ENCODE data around the gene DARS1. TPM values are rescaled to one million over a fixed set of nuclear protein-coding genes. Genes with fewer than 3 reads are reported as not detected.

Gene DARS1
- total and polyA plus RNA-seq, 2 experiments from 2014 or later = 115 to 148 TPM

DNA sequence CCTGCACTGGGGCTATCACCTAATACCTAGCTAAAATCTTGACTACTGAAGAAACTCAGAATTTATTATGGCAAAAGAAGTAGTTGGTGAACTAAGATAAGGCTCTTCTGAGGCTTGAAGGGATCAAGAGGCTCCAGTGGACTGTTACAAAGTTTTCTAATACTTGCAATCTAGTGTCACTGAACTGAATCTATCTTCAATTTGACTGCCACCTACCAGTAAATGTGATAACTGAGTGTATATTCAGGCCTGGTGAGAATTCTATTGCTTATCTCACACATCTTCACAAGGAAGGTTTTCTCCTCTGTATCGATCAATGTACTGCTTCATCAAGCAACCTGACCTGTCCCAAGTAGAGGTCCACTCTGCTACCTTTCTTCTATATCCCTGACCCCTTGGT lies 40.8 kb downstream of the DARS1 start:
- Mint-ChIP-seq H3K4me3 (no peak overlapping the region), H3K9me3 (peaks cover 11% of the 10 kb centered on the region; the same call in 2 of the 3 replicates), H3K27ac (no peak overlapping the region), H3K4me1 (peaks cover 10% of the 10 kb centered on the region; the same call in 2 of the 3 replicates), H3K27me3 (ENCODE audit: insufficient read depth, low read depth, poor library complexity) (no peaks in the 10 kb centered on the region), H3K36me3 (ENCODE audit: low read depth) (peaks cover 27% of the 10 kb centered on the region)
- Histone ChIP-seq H3K9me2 (ENCODE audit: insufficient read depth) (no peaks in the 10 kb centered on the region), H3F3A (replicated peaks; ENCODE audit: low read depth) (no peaks in the 10 kb centered on the region), H3K4me3 (no peak overlapping the region), H3K27me3 (ENCODE audit: insufficient read depth) (no peaks in the 10 kb centered on the region), H3K79me2 (replicated peaks; ENCODE audit: insufficient read depth) (peaks cover 35% of the 10 kb centered on the region), H2AFZ (no peak overlapping the region), H3K4me1 (ENCODE audit: insufficient read depth) (no peaks in the 10 kb centered on the region; the same call in 1 of the 2 replicates), H3K27ac (ENCODE audit: low read depth) (no peak overlapping the region), H3K36me3 (ENCODE audit: insufficient read depth) (0 out of 2 replicates have a peak, but pooled peaks cover 4% of the 10 kb centered on the region), H4K20me1 (replicated peaks; ENCODE audit: insufficient read depth) (peaks cover 6% of the 10 kb centered on the region; the same call in 1 of the 2 replicates), H3K4me2 (no peak overlapping the region)
- ATAC-seq (no peak), DNase-seq (ENCODE audit: low spot score) (no peak)
- TF ChIP-seq EZH2 (IDR thresholded peaks at IDR 0.05; ENCODE audit: low read depth, unreplicated experiment) (no peak), EZH2phosphoT487 (IDR thresholded peaks at IDR 0.05; ENCODE audit: unreplicated experiment) (no peak), ZNF331 (CRISPR knock-in tag; IDR thresholded peaks at IDR 0.05; ENCODE audit: low read depth) (no peak)

DNA sequence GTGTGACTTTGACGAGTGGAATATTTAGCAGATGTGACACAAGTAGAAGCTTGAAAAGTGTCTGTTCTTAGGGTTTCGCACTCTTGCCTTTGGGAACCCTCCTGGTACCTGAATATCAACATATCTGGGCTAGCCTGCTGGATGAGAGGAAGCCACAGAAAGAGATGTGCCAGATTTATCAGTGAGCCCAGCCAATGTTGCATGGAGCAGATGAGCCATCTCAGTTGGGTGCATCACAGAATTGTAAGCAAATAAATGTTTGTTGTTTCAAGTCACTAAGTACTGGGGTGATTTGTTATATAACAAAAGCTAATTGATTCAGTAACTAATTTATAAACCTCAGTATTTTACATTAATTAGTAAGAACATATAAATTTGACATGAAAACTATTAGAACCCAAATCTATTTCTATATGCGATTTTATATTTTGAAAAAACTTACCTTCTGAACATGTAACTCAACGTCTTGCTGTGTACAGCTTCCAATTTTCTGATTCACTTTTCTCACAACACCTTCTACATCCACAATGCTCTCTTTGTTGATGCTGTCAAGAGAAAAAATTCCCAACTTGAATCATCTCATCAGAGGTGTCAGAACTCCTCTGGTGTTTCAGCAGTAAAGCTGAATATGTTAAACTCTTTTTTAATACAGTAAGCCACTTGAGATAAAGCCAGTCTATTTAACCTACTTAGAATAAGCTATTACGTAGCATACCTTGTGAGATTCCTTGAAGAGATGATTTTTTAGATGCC lies 42.3 kb downstream of the DARS1 start:
- Mint-ChIP-seq H3K36me3 (ENCODE audit: low read depth) (peaks cover 29% of the 10 kb centered on the region), H3K27me3 (ENCODE audit: insufficient read depth, low read depth, poor library complexity) (no peaks in the 10 kb centered on the region), H3K4me3 (no peak overlapping the region), H3K4me1 (peaks cover 16% of the 10 kb centered on the region; the same call in 2 of the 3 replicates), H3K9me3 (peaks cover 11% of the 10 kb centered on the region; the same call in 2 of the 3 replicates), H3K27ac (no peak overlapping the region)
- peaks cover 34% of the 10 kb centered on the region for H3K79me2 ChIP-seq (replicated peaks; ENCODE audit: insufficient read depth)
- TF ChIP-seq ZNF331 (CRISPR knock-in tag; IDR thresholded peaks at IDR 0.05; ENCODE audit: low read depth) = no peak
- H2AFZ ChIP-seq = no peak overlapping the region
- H3K27ac ChIP-seq (ENCODE audit: low read depth) = no peak overlapping the region; the same call in 1 of the 2 replicates
- H3K4me2 ChIP-seq = no peak overlapping the region
- ATAC-seq = no peak
- H3K27me3 ChIP-seq (ENCODE audit: insufficient read depth) = no peaks in the 10 kb centered on the region
- no peak overlapping the region for H3K4me3 ChIP-seq
- H3K36me3 ChIP-seq (ENCODE audit: insufficient read depth) = 0 out of 2 replicates have a peak, but pooled peaks cover 4% of the 10 kb centered on the region
- no peak for DNase-seq (ENCODE audit: low spot score)
- H3F3A ChIP-seq (replicated peaks; ENCODE audit: low read depth) = no peaks in the 10 kb centered on the region
- 0 out of 2 replicates have a peak, but pooled peaks cover 7% of the 10 kb centered on the region for H3K4me1 ChIP-seq (ENCODE audit: insufficient read depth)
- no peaks in the 10 kb centered on the region for H3K9me2 ChIP-seq (ENCODE audit: insufficient read depth)
- H4K20me1 ChIP-seq (replicated peaks; ENCODE audit: insufficient read depth) = peaks cover 10% of the 10 kb centered on the region; the same call in 1 of the 2 replicates

DNA sequence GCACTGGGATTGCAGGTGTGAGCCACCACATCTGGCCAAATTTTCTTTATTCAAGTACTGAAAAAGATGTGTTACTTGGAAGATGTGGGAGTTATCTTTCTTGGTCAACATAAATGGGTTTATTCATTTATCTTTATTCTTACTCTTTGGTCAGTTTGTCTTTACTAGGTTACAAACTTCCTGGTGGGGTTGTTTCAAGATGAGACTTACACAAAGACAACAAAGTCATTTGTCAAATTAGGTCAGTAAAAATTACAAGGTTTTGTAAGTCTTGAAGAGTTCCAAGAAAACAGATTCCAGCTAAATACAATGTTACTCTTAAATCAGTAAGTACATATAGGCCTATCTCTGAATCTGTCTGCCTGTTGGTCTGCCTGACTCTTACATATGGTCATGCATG lies 48.9 kb downstream of the DARS1 start:
- Histone ChIP-seq H3K36me3 (ENCODE audit: insufficient read depth) (peaks cover 2% of the 10 kb centered on the region; the same call in 1 of the 2 replicates), H3K27me3 (ENCODE audit: insufficient read depth) (no peaks in the 10 kb centered on the region), H3K4me1 (ENCODE audit: insufficient read depth) (0 out of 2 replicates have a peak, but pooled peaks cover 7% of the 10 kb centered on the region), H3K4me3 (no peak overlapping the region), H3K27ac (ENCODE audit: low read depth) (no peak overlapping the region), H3K9me2 (ENCODE audit: insufficient read depth) (no peaks in the 10 kb centered on the region), H4K20me1 (replicated peaks; ENCODE audit: insufficient read depth) (peaks cover 10% of the 10 kb centered on the region; the same call in 1 of the 2 replicates), H3K79me2 (replicated peaks; ENCODE audit: insufficient read depth) (peaks cover 36% of the 10 kb centered on the region), H3K4me2 (no peak overlapping the region), H3F3A (replicated peaks; ENCODE audit: low read depth) (no peaks in the 10 kb centered on the region; the same call in 1 of the 2 replicates), H2AFZ (no peak overlapping the region)
- H3K36me3 Mint-ChIP-seq (ENCODE audit: low read depth) = peaks cover 33% of the 10 kb centered on the region
- H3K4me3 Mint-ChIP-seq = no peak overlapping the region
- H3K27ac Mint-ChIP-seq = no peak overlapping the region
- DNase-seq (ENCODE audit: low spot score) = no peak
- no peak for ATAC-seq
- peaks cover 2% of the 10 kb centered on the region; the same call in 1 of the 3 replicates for H3K9me3 Mint-ChIP-seq
- H3K4me1 Mint-ChIP-seq = peaks cover 18% of the 10 kb centered on the region; the same call in 2 of the 3 replicates
- H3K27me3 Mint-ChIP-seq (ENCODE audit: insufficient read depth, low read depth, poor library complexity) = no peaks in the 10 kb centered on the region
- TF ChIP-seq, protein P1, sequence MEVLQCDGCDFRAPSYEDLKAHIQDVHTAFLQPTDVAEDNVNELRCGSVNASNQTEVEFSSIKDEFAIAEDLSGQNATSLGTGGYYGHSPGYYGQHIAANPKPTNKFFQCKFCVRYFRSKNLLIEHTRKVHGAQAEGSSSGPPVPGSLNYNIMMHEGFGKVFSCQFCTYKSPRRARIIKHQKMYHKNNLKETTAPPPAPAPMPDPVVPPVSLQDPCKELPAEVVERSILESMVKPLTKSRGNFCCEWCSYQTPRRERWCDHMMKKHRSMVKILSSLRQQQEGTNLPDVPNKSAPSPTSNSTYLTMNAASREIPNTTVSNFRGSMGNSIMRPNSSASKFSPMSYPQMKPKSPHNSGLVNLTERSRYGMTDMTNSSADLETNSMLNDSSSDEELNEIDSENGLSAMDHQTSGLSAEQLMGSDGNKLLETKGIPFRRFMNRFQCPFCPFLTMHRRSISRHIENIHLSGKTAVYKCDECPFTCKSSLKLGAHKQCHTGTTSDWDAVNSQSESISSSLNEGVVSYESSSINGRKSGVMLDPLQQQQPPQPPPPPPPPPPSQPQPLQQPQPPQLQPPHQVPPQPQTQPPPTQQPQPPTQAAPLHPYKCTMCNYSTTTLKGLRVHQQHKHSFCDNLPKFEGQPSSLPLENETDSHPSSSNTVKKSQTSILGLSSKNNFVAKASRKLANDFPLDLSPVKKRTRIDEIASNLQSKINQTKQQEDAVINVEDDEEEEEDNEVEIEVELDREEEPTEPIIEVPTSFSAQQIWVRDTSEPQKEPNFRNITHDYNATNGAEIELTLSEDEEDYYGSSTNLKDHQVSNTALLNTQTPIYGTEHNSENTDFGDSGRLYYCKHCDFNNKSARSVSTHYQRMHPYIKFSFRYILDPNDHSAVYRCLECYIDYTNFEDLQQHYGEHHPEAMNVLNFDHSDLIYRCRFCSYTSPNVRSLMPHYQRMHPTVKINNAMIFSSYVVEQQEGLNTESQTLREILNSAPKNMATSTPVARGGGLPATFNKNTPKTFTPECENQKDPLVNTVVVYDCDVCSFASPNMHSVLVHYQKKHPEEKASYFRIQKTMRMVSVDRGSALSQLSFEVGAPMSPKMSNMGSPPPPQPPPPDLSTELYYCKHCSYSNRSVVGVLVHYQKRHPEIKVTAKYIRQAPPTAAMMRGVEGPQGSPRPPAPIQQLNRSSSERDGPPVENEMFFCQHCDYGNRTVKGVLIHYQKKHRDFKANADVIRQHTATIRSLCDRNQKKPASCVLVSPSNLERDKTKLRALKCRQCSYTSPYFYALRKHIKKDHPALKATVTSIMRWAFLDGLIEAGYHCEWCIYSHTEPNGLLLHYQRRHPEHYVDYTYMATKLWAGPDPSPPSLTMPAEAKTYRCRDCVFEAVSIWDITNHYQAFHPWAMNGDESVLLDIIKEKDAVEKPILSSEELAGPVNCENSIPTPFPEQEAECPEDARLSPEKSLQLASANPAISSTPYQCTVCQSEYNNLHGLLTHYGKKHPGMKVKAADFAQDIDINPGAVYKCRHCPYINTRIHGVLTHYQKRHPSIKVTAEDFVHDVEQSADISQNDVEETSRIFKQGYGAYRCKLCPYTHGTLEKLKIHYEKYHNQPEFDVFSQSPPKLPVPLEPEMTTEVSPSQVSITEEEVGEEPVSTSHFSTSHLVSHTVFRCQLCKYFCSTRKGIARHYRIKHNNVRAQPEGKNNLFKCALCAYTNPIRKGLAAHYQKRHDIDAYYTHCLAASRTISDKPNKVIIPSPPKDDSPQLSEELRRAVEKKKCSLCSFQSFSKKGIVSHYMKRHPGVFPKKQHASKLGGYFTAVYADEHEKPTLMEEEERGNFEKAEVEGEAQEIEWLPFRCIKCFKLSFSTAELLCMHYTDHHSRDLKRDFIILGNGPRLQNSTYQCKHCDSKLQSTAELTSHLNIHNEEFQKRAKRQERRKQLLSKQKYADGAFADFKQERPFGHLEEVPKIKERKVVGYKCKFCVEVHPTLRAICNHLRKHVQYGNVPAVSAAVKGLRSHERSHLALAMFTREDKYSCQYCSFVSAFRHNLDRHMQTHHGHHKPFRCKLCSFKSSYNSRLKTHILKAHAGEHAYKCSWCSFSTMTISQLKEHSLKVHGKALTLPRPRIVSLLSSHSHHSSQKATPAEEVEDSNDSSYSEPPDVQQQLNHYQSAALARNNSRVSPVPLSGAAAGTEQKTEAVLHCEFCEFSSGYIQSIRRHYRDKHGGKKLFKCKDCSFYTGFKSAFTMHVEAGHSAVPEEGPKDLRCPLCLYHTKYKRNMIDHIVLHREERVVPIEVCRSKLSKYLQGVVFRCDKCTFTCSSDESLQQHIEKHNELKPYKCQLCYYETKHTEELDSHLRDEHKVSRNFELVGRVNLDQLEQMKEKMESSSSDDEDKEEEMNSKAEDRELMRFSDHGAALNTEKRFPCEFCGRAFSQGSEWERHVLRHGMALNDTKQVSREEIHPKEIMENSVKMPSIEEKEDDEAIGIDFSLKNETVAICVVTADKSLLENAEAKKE (CRISPR knock-in tag; IDR thresholded peaks at IDR 0.05) = no peak
- TF ChIP-seq ZNF114 (CRISPR knock-in tag; IDR thresholded peaks at IDR 0.05) (no peak), STAT1 (IDR thresholded peaks at IDR 0.05; ENCODE audit: unreplicated experiment) (no peak), JUNB (IDR thresholded peaks at IDR 0.05; ENCODE audit: unreplicated experiment) (no peak)
- TF ChIP-seq, protein P2, sequence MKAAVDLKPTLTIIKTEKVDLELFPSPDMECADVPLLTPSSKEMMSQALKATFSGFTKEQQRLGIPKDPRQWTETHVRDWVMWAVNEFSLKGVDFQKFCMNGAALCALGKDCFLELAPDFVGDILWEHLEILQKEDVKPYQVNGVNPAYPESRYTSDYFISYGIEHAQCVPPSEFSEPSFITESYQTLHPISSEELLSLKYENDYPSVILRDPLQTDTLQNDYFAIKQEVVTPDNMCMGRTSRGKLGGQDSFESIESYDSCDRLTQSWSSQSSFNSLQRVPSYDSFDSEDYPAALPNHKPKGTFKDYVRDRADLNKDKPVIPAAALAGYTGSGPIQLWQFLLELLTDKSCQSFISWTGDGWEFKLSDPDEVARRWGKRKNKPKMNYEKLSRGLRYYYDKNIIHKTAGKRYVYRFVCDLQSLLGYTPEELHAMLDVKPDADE (IDR thresholded peaks at IDR 0.05) = no peak

Data from GM23338 (cell line).